GM23338 (cell line): ENCODE data around the gene HYKK. TPM values are rescaled to one million over a fixed set of nuclear protein-coding genes. Genes with fewer than 3 reads are reported as not detected.

Experiments
- ATAC-seq: fragments of 200-7000 bp; cut with Tn5 transposase; 3 replicates; pipeline ENCODE4 v1.9.1; 2020
- DNase-seq: peaks from one replicate; pipeline ENCODE4 v3.0.0-alpha.2; 2015; ENCODE audit warnings: low spot score
- H2AFZ ChIP-seq: fragments of 200-600 bp; sonication (generic); 2 replicates; pipeline ENCODE4 v1.8.0; 2016; ENCODE audit warnings: antibody characterized with exemption, mild to moderate bottlenecking, moderate library complexity
- H3F3A ChIP-seq: fragments of 200-600 bp; sonication (generic); replicated peaks from 2 replicates; pipeline ENCODE4 v1.8.0; 2017; ENCODE audit warnings: antibody characterized with exemption, mixed run types, low read depth
- H3K27ac ChIP-seq: fragments of 200-600 bp; sonication (generic); 2 replicates; pipeline ENCODE4 v1.6.1; 2016; ENCODE audit warnings: low read depth
- H3K27me3 ChIP-seq: fragments of 200-600 bp; sonication (generic); 2 replicates; pipeline ENCODE4 v1.8.0; 2016; ENCODE audit warnings: mild to moderate bottlenecking, mixed run types, moderate library complexity; ENCODE audit not compliant: insufficient read depth
- H3K36me3 ChIP-seq: fragments of 200-600 bp; sonication (generic); 2 replicates; pipeline ENCODE4 v1.8.0; 2016; ENCODE audit warnings: mild to moderate bottlenecking; ENCODE audit not compliant: insufficient read depth
- H3K4me1 ChIP-seq: fragments of 200-600 bp; sonication (generic); 2 replicates; pipeline ENCODE4 v1.8.0; 2016; ENCODE audit warnings: mild to moderate bottlenecking, moderate library complexity; ENCODE audit not compliant: insufficient read depth
- H3K4me2 ChIP-seq: fragments of 200-600 bp; sonication (generic); 2 replicates; pipeline ENCODE4 v1.7.1; 2017; ENCODE audit warnings: mixed run types
- H3K4me3 ChIP-seq: fragments of 200-600 bp; sonication (generic); 2 replicates; pipeline ENCODE4 v1.6.1; 2016; ENCODE audit warnings: mixed run types
- H3K79me2 ChIP-seq: fragments of 200-600 bp; sonication (generic); replicated peaks from 2 replicates; pipeline ENCODE4 v1.8.0; 2017; ENCODE audit warnings: mild to moderate bottlenecking; ENCODE audit not compliant: insufficient read depth
- H3K9me2 ChIP-seq: fragments of 200-600 bp; sonication (generic); 2 replicates; pipeline ENCODE4 v1.8.0; 2017; ENCODE audit not compliant: insufficient read depth
- H4K20me1 ChIP-seq: fragments of 200-600 bp; sonication (generic); replicated peaks from 2 replicates; pipeline ENCODE4 v1.8.0; 2017; ENCODE audit warnings: mild to moderate bottlenecking; ENCODE audit not compliant: insufficient read depth
- H3K27ac Mint-ChIP-seq: 2 replicates; pipeline ENCODE4 v1.8.0; 2020; ENCODE audit warnings: inconsistent platforms, mild to moderate bottlenecking, moderate library complexity, mixed read lengths
- H3K27me3 Mint-ChIP-seq: 3 replicates; pipeline ENCODE4 v1.8.0; 2022; ENCODE audit warnings: low read depth, mild to moderate bottlenecking, moderate library complexity, mixed read lengths, inconsistent platforms; ENCODE audit not compliant: insufficient read depth, poor library complexity
- H3K36me3 Mint-ChIP-seq: 3 replicates; pipeline ENCODE4 v1.8.0; 2021; ENCODE audit warnings: low read depth, mild to moderate bottlenecking, inconsistent platforms, moderate library complexity, mixed read lengths
- H3K4me1 Mint-ChIP-seq: 3 replicates; pipeline ENCODE4 v1.8.0; 2020; ENCODE audit warnings: mild to moderate bottlenecking, inconsistent platforms, mixed read lengths
- H3K4me3 Mint-ChIP-seq: 3 replicates; pipeline ENCODE4 v1.8.0; 2021; ENCODE audit warnings: moderate library complexity, mild to moderate bottlenecking, inconsistent platforms, mixed read lengths
- H3K9me3 Mint-ChIP-seq: 3 replicates; pipeline ENCODE4 v1.8.0; 2020; ENCODE audit warnings: moderate library complexity, mild to moderate bottlenecking, inconsistent platforms, mixed read lengths
- CREB1 ChIP-seq: fragments of 250-450 bp; sonication (Bioruptor Pico); IDR thresholded peaks from 2 replicates; pipeline ENCODE4 v1.5.0; 2020; ENCODE audit warnings: low read depth, mild to moderate bottlenecking, moderate library complexity
- CTCF ChIP-seq, 2 experiments: fragments of 200-600 bp in 1 of 2; sonication (generic) in 1 of 2; conservative IDR thresholded peaks; 2 replicates each; pipeline versions ENCODE4 v1.5.1 to v1.6.1; 2016 to 2017; ENCODE audit warnings: antibody characterized with exemption in 2 of 2, low read depth in 2 of 2, mild to moderate bottlenecking in 2 of 2, moderate library complexity in 1 of 2
- ETS1 ChIP-seq: IDR thresholded peaks from 2 replicates; pipeline ENCODE4 v1.6.1; 2016; ENCODE audit warnings: antibody characterized with exemption
- EZH2 ChIP-seq: fragments of 200-600 bp; sonication (generic); IDR thresholded peaks from one replicate; pipeline ENCODE4 v1.8.0; 2017; ENCODE audit warnings: antibody characterized with exemption, mild to moderate bottlenecking, low read depth; ENCODE audit not compliant: unreplicated experiment
- EZH2phosphoT487 ChIP-seq: fragments of 200-600 bp; sonication (generic); IDR thresholded peaks from one replicate; pipeline ENCODE4 v1.8.1; 2018; ENCODE audit warnings: antibody characterized with exemption; ENCODE audit not compliant: unreplicated experiment
- JUNB ChIP-seq: IDR thresholded peaks from one replicate; pipeline ENCODE4 v1.6.1; 2016; ENCODE audit warnings: antibody characterized with exemption; ENCODE audit not compliant: unreplicated experiment
- NANOG ChIP-seq: IDR thresholded peaks from 2 replicates; pipeline ENCODE4 v1.6.1; 2016; ENCODE audit warnings: antibody characterized with exemption, borderline replicate concordance
- POLR2AphosphoS5 ChIP-seq: IDR thresholded peaks from 2 replicates; pipeline ENCODE4 v1.6.1; 2016; ENCODE audit warnings: antibody characterized with exemption, low read depth
- STAT1 ChIP-seq: IDR thresholded peaks from one replicate; pipeline ENCODE4 v1.6.1; 2016; ENCODE audit warnings: antibody characterized with exemption; ENCODE audit not compliant: unreplicated experiment
- ZNF114 ChIP-seq: fragments of 250-450 bp; sonication (Bioruptor Pico); IDR thresholded peaks from 2 replicates; pipeline ENCODE4 v1.5.0; 2020; ENCODE audit warnings: mild to moderate bottlenecking, moderate library complexity
- ZNF331 ChIP-seq: fragments of 250-450 bp; sonication (Bioruptor Pico); IDR thresholded peaks from 2 replicates; pipeline ENCODE4 v1.5.0; 2020; ENCODE audit warnings: low read depth, mild to moderate bottlenecking, moderate library complexity
- polyA plus RNA-seq: library from polyadenylated mRNA; unstranded; fragments of >200 nt; fragmentation: Nextera tagmentation; extraction: Ambion mirVana; gene quantifications from 2 replicates; pipeline ENCODE4 v1.2.1, GENCODE V29; 2016
- total RNA-seq: library from RNA; depleted of rRNA; stranded (reverse); fragments of >200 nt; shearing (Covaris generic); gene quantifications from 2 replicates; pipeline ENCODE4 v1.2.3, GENCODE V29; 2014
- TF ChIP-seq, protein P1 (sequence below): fragments of 250-450 bp; sonication (Bioruptor Pico); IDR thresholded peaks from 2 replicates; pipeline ENCODE4 v1.5.0; 2020; ENCODE audit warnings: mild to moderate bottlenecking, moderate library complexity
- TF ChIP-seq, protein P2 (sequence below): IDR thresholded peaks from one replicate; pipeline ENCODE4 v1.6.1; 2018; ENCODE audit warnings: antibody characterized with exemption; ENCODE audit not compliant: unreplicated experiment

Gene HYKK
- total and polyA plus RNA-seq, 2 experiments from 2014 or later = 2.9 to 5.5 TPM

GRCh38 chr15:78508272-78508671 lies 895 bp downstream of the HYKK start:
- peaks cover 7% of the 10 kb centered on the region; the same call in 1 of the 2 replicates for H3K4me1 ChIP-seq
- Mint-ChIP-seq H3K27ac (no peak overlapping the region), H3K9me3 (peaks cover 13% of the 10 kb centered on the region; the same call in 1 of the 3 replicates), H3K27me3 (peaks cover 14% of the 10 kb centered on the region), H3K4me3 (peak overlapping the region; percentile 86), H3K36me3 (no peaks in the 10 kb centered on the region), H3K4me1 (peaks cover 11% of the 10 kb centered on the region)
- ATAC-seq (no peak), DNase-seq (no peak)
- H3K9me2 ChIP-seq = 0 out of 2 replicates have a peak, but pooled peaks cover 4% of the 10 kb centered on the region
- H3K27ac ChIP-seq = no peak overlapping the region
- H3K27me3 ChIP-seq = peaks cover 20% of the 10 kb centered on the region
- H3K79me2 ChIP-seq = no peaks in the 10 kb centered on the region
- peak overlapping the region; percentile 91 for H3K4me2 ChIP-seq
- no peak for TF ChIP-seq ZNF331
- TF ChIP-seq JUNB = no peak
- no peak for TF ChIP-seq POLR2AphosphoS5
- no peak for TF ChIP-seq CREB1 (CRISPR knock-in tag)
- no peak for TF ChIP-seq STAT1
- no peak for TF ChIP-seq EZH2
- TF ChIP-seq ZNF114 (CRISPR knock-in tag) = no peak
- no peak for TF ChIP-seq ETS1
- TF ChIP-seq NANOG = no peak
- TF ChIP-seq EZH2phosphoT487 = no peak
- TF ChIP-seq, protein P1, sequence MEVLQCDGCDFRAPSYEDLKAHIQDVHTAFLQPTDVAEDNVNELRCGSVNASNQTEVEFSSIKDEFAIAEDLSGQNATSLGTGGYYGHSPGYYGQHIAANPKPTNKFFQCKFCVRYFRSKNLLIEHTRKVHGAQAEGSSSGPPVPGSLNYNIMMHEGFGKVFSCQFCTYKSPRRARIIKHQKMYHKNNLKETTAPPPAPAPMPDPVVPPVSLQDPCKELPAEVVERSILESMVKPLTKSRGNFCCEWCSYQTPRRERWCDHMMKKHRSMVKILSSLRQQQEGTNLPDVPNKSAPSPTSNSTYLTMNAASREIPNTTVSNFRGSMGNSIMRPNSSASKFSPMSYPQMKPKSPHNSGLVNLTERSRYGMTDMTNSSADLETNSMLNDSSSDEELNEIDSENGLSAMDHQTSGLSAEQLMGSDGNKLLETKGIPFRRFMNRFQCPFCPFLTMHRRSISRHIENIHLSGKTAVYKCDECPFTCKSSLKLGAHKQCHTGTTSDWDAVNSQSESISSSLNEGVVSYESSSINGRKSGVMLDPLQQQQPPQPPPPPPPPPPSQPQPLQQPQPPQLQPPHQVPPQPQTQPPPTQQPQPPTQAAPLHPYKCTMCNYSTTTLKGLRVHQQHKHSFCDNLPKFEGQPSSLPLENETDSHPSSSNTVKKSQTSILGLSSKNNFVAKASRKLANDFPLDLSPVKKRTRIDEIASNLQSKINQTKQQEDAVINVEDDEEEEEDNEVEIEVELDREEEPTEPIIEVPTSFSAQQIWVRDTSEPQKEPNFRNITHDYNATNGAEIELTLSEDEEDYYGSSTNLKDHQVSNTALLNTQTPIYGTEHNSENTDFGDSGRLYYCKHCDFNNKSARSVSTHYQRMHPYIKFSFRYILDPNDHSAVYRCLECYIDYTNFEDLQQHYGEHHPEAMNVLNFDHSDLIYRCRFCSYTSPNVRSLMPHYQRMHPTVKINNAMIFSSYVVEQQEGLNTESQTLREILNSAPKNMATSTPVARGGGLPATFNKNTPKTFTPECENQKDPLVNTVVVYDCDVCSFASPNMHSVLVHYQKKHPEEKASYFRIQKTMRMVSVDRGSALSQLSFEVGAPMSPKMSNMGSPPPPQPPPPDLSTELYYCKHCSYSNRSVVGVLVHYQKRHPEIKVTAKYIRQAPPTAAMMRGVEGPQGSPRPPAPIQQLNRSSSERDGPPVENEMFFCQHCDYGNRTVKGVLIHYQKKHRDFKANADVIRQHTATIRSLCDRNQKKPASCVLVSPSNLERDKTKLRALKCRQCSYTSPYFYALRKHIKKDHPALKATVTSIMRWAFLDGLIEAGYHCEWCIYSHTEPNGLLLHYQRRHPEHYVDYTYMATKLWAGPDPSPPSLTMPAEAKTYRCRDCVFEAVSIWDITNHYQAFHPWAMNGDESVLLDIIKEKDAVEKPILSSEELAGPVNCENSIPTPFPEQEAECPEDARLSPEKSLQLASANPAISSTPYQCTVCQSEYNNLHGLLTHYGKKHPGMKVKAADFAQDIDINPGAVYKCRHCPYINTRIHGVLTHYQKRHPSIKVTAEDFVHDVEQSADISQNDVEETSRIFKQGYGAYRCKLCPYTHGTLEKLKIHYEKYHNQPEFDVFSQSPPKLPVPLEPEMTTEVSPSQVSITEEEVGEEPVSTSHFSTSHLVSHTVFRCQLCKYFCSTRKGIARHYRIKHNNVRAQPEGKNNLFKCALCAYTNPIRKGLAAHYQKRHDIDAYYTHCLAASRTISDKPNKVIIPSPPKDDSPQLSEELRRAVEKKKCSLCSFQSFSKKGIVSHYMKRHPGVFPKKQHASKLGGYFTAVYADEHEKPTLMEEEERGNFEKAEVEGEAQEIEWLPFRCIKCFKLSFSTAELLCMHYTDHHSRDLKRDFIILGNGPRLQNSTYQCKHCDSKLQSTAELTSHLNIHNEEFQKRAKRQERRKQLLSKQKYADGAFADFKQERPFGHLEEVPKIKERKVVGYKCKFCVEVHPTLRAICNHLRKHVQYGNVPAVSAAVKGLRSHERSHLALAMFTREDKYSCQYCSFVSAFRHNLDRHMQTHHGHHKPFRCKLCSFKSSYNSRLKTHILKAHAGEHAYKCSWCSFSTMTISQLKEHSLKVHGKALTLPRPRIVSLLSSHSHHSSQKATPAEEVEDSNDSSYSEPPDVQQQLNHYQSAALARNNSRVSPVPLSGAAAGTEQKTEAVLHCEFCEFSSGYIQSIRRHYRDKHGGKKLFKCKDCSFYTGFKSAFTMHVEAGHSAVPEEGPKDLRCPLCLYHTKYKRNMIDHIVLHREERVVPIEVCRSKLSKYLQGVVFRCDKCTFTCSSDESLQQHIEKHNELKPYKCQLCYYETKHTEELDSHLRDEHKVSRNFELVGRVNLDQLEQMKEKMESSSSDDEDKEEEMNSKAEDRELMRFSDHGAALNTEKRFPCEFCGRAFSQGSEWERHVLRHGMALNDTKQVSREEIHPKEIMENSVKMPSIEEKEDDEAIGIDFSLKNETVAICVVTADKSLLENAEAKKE (CRISPR knock-in tag) = no peak
- no peak for TF ChIP-seq CTCF (conservative IDR thresholded peaks at IDR 0.05; ENCODE audit: low read depth in 2 of 2)
- TF ChIP-seq, protein P2, sequence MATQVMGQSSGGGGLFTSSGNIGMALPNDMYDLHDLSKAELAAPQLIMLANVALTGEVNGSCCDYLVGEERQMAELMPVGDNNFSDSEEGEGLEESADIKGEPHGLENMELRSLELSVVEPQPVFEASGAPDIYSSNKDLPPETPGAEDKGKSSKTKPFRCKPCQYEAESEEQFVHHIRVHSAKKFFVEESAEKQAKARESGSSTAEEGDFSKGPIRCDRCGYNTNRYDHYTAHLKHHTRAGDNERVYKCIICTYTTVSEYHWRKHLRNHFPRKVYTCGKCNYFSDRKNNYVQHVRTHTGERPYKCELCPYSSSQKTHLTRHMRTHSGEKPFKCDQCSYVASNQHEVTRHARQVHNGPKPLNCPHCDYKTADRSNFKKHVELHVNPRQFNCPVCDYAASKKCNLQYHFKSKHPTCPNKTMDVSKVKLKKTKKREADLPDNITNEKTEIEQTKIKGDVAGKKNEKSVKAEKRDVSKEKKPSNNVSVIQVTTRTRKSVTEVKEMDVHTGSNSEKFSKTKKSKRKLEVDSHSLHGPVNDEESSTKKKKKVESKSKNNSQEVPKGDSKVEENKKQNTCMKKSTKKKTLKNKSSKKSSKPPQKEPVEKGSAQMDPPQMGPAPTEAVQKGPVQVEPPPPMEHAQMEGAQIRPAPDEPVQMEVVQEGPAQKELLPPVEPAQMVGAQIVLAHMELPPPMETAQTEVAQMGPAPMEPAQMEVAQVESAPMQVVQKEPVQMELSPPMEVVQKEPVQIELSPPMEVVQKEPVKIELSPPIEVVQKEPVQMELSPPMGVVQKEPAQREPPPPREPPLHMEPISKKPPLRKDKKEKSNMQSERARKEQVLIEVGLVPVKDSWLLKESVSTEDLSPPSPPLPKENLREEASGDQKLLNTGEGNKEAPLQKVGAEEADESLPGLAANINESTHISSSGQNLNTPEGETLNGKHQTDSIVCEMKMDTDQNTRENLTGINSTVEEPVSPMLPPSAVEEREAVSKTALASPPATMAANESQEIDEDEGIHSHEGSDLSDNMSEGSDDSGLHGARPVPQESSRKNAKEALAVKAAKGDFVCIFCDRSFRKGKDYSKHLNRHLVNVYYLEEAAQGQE = no peak
- peaks cover 10% of the 10 kb centered on the region; the same call in 1 of the 2 replicates for H3F3A ChIP-seq
- peak overlapping the region; percentile 67 for H3K4me3 ChIP-seq
- H3K36me3 ChIP-seq = no peaks in the 10 kb centered on the region
- peak overlapping the region; percentile 100 for H2AFZ ChIP-seq
- no peaks in the 10 kb centered on the region for H4K20me1 ChIP-seq
